Left forelimb (tissue), 1 donor: ENCODE results near the gene NR2F1-AS1.
"Not testable (repeated sequence)": the region's sequence is repeated elsewhere in the genome, so short reads cannot be mapped to it uniquely, and the experiment has no call there.

ENCODE experiments used
- DNase-seq: peaks from one replicate; pipeline ENCODE4 v3.0.0-alpha.2; 2018; ENCODE audit warnings: low spot score

NR2F1-AS1 gene

GRCh38 chr5:93517828-93518227 lies 63.2 kb downstream of the NR2F1-AS1 start:
- DNase-seq, result no peak

- DNase-seq, result no peak
Observed at GRCh38 chr5:93513298-93513697, 67.7 kb downstream of the NR2F1-AS1 start.

- DNase-seq, result no peak
Observed at GRCh38 chr5:93512799-93513198, 68.2 kb downstream of the NR2F1-AS1 start.

- DNase-seq, result no peak
Observed at GRCh38 chr5:93511445-93511844, 69.6 kb downstream of the NR2F1-AS1 start.

GRCh38 chr5:93510626-93511380 lies 70.2 kb downstream of the NR2F1-AS1 start:
- no peak for DNase-seq

- DNase-seq, result not testable (repeated sequence)
Observed at GRCh38 chr5:93505553-93505952, 75.5 kb downstream of the NR2F1-AS1 start.

- no peak for DNase-seq
Observed at GRCh38 chr5:93503598-93504067, 77.4 kb downstream of the NR2F1-AS1 start.

GRCh38 chr5:93497096-93497495 lies 83.9 kb downstream of the NR2F1-AS1 start:
- no peak for DNase-seq

GRCh38 chr5:93479982-93480509 lies 101.0 kb downstream of the NR2F1-AS1 start:
- no peak for DNase-seq

GRCh38 chr5:93477816-93478215 lies 103.2 kb downstream of the NR2F1-AS1 start:
- DNase-seq, result no peak

GRCh38 chr5:93476251-93476742 lies 104.7 kb downstream of the NR2F1-AS1 start:
- DNase-seq, result no peak

- no peak for DNase-seq
Observed at GRCh38 chr5:93462916-93463315, 118.1 kb downstream of the NR2F1-AS1 start.

GRCh38 chr5:93461756-93462155 lies 119.3 kb downstream of the NR2F1-AS1 start:
- DNase-seq, result no peak

- DNase-seq, result no peak
Observed at GRCh38 chr5:93460286-93460685, 120.7 kb downstream of the NR2F1-AS1 start.

- not testable (repeated sequence) for DNase-seq
Observed at GRCh38 chr5:93456796-93457195, 124.2 kb downstream of the NR2F1-AS1 start.

- DNase-seq, result no peak
Observed at GRCh38 chr5:93454896-93455295, 126.1 kb downstream of the NR2F1-AS1 start.

- DNase-seq, result no peak
Observed at GRCh38 chr5:93452255-93452654, 128.8 kb downstream of the NR2F1-AS1 start.

- no peak for DNase-seq
Observed at GRCh38 chr5:93438124-93438523, 142.9 kb downstream of the NR2F1-AS1 start.

GRCh38 chr5:93436083-93436482 lies 144.9 kb downstream of the NR2F1-AS1 start:
- no peak for DNase-seq

GRCh38 chr5:93433422-93433821 lies 147.6 kb downstream of the NR2F1-AS1 start:
- no peak for DNase-seq

- DNase-seq, result no peak
Observed at GRCh38 chr5:93431250-93431649, 149.8 kb downstream of the NR2F1-AS1 start.

GRCh38 chr5:93430673-93431199 lies 150.3 kb downstream of the NR2F1-AS1 start:
- no peak for DNase-seq

- DNase-seq, result no peak
Observed at GRCh38 chr5:93430118-93430517, 150.9 kb downstream of the NR2F1-AS1 start.
